Liver (tissue), 9 donors: Measurements from ENCODE around the gene DERL2. TPM values are rescaled to one million over a fixed set of nuclear protein-coding genes. Genes with fewer than 3 reads are reported as not detected.
A peak's percentile ranks its signal among the peaks of the same experiment; 100 is the strongest.

ENCODE experiments used
- DNase-seq: peaks from one replicate; pipeline ENCODE4 v3.0.0-alpha.2; 2017; ENCODE audit warnings: low spot score
- H3K27ac ChIP-seq, 2 donors: one replicate each; pipeline ENCODE4 v1.7.0; 2013; ENCODE audit warnings: inconsistent platforms in 2 of 2, low read length in 2 of 2, control low read depth in 1 of 2, low read depth in 1 of 2, mild to moderate bottlenecking in 1 of 2
- H3K27me3 ChIP-seq, 4 donors: one replicate each; pipeline versions ENCODE4 v1.6.1 to v1.7.0; 2013; ENCODE audit warnings: low read length in 3 of 4, inconsistent platforms in 1 of 4, mild to moderate bottlenecking in 1 of 4, moderate library complexity in 1 of 4; ENCODE audit not compliant: control insufficient read depth in 4 of 4, insufficient read depth in 4 of 4
- H3K36me3 ChIP-seq, 4 donors: one replicate each; pipeline versions ENCODE4 v1.6.1 to v1.7.0; 2013; ENCODE audit warnings: low read length in 3 of 4, mild to moderate bottlenecking in 3 of 4, low read depth in 1 of 4, moderate library complexity in 1 of 4; ENCODE audit not compliant: control insufficient read depth in 4 of 4, insufficient read depth in 3 of 4
- H3K4me1 ChIP-seq, 4 donors: one replicate each; pipeline versions ENCODE4 v1.6.1 to v1.7.0; 2013; ENCODE audit warnings: low read length in 3 of 4, mild to moderate bottlenecking in 3 of 4, moderate library complexity in 1 of 4; ENCODE audit not compliant: control insufficient read depth in 4 of 4, insufficient read depth in 4 of 4
- H3K4me3 ChIP-seq, 3 donors: one replicate each; pipeline versions ENCODE4 v1.6.1 to v1.7.0; 2013; ENCODE audit warnings: low read length in 3 of 3, control low read depth in 1 of 3, low read depth in 1 of 3, mild to moderate bottlenecking in 1 of 3
- H3K9ac ChIP-seq, 2 donors: one replicate each; pipeline ENCODE4 v1.7.0; 2013; ENCODE audit warnings: low read length in 2 of 2, mild to moderate bottlenecking in 2 of 2, moderate library complexity in 2 of 2, control low read depth in 1 of 2, low read depth in 1 of 2
- H3K9me3 ChIP-seq, 4 donors: one replicate each; pipeline versions ENCODE4 v1.6.1 to v1.7.0; 2013; ENCODE audit warnings: low read length in 3 of 4; ENCODE audit not compliant: control insufficient read depth in 4 of 4
- HNF4A ChIP-seq, 2 donors: conservative IDR thresholded peaks; 2 replicates each; pipeline ENCODE4 v1.6.1; 2016; ENCODE audit warnings: antibody characterized with exemption in 2 of 2, mild to moderate bottlenecking in 2 of 2
- JUND ChIP-seq, 2 donors: IDR thresholded peaks; 2 replicates each; pipeline ENCODE4 v1.6.1; 2016; ENCODE audit warnings: antibody characterized with exemption in 2 of 2
- RXRA ChIP-seq, 2 donors: IDR thresholded peaks; 2 replicates each; pipeline ENCODE4 v1.6.1; 2017 to 2018; ENCODE audit warnings: antibody characterized with exemption in 2 of 2, mild to moderate bottlenecking in 1 of 2
- SP1 ChIP-seq: IDR thresholded peaks from 2 replicates; pipeline ENCODE4 v1.6.1; 2018; ENCODE audit warnings: antibody characterized with exemption, mild to moderate bottlenecking
- YY1 ChIP-seq: IDR thresholded peaks from 2 replicates; pipeline ENCODE4 v1.6.1; 2016; ENCODE audit warnings: antibody characterized with exemption, mild to moderate bottlenecking
- WGBS: extraction: QIAGEN DNeasy Blood & Tissue Kit; methylation state at CpG from one replicate; pipeline ENCODE4 v1.1.7; 2013; 5-methylcytosine and 5-hydroxymethylcytosine counted together
- polyA plus RNA-seq, 2 donors: library from polyadenylated mRNA; stranded (reverse) in 1 of 2; unstranded in 1 of 2; fragments of 200-250 nt in 1 of 2; fragments of >200 nt in 1 of 2; fragmentation: Nextera tagmentation in 1 of 2; extraction: Ambion mirVana in 1 of 2; gene quantifications; one replicate each; pipeline versions ENCODE4 v1.2.1 to v1.2.3, GENCODE V29; 2013 to 2015
- total RNA-seq, 2 donors: library from RNA; depleted of rRNA; stranded (reverse); fragments of >200 nt; gene quantifications; one replicate each; pipeline ENCODE4 v1.2.3, GENCODE V29; 2014
- TF ChIP-seq, protein P1 (sequence below): IDR thresholded peaks from 2 replicates; pipeline ENCODE4 v1.6.1; 2016; ENCODE audit warnings: antibody characterized with exemption, mild to moderate bottlenecking
- TF ChIP-seq, protein P2 (sequence below): fragments of 150-350 bp; IDR thresholded peaks from 2 replicates; pipeline ENCODE4 v1.5.1; 2017; ENCODE audit warnings: improper control_type of control experiment, low read depth, low read length; ENCODE audit not compliant: missing input control
- TF ChIP-seq, protein P3 (sequence below): IDR thresholded peaks from 2 replicates; pipeline ENCODE4 v1.6.1; 2016; ENCODE audit warnings: antibody characterized with exemption
- donor health status: healthy.
- donor health status: healthy.
- donor health status: healthy.
- donor health status: healthy.
- donor health status: healthy.

DERL2 gene
- total and polyA plus RNA-seq, 4 donors, result 35.8 to 75.3 (median 45.9) TPM

DNA sequence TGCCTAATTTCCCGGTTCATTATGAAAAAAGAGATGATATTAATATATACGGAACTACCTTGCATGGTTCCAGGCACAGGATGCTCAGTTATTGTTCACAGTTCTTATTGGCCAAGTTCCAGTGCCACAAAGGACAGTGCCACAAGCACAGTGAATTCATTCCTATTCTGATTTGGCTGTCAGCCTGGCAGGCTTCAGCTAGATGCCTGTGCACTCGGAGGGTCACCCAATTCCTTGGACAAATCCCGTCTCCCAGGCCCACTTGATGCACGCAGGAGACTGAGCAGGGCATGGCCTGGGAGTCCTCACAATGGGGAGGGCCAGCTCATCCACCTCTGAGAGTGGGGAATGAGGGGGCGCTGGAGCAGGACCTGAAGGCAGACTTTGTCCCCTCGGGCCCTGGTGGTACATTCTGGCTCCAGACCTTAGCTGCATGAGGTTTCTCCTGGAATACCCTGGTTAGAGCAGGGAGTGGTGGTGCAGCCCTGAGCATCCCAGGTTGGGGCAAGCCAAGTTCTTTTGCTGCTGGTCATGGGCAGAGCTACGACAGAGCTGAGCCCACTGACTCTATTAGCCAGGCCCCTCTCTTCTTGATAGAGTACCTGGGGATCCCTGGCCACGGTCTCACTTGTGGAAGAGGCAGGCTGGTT lies 41.7 kb upstream of the DERL2 start:
- no peak for DNase-seq
- Histone ChIP-seq H3K36me3 (peaks cover 0 to 3% (median 0%) of the 10 kb centered on the region in 4 donors), H3K27ac (no peak overlapping the region), H3K4me1 (no peaks in the 10 kb centered on the region), H3K9ac (no peak overlapping the region), H3K9me3 (no peaks in the 10 kb centered on the region), H3K4me3 (no peak overlapping the region), H3K27me3 (no peaks in the 10 kb centered on the region)
- TF ChIP-seq, protein P1, sequence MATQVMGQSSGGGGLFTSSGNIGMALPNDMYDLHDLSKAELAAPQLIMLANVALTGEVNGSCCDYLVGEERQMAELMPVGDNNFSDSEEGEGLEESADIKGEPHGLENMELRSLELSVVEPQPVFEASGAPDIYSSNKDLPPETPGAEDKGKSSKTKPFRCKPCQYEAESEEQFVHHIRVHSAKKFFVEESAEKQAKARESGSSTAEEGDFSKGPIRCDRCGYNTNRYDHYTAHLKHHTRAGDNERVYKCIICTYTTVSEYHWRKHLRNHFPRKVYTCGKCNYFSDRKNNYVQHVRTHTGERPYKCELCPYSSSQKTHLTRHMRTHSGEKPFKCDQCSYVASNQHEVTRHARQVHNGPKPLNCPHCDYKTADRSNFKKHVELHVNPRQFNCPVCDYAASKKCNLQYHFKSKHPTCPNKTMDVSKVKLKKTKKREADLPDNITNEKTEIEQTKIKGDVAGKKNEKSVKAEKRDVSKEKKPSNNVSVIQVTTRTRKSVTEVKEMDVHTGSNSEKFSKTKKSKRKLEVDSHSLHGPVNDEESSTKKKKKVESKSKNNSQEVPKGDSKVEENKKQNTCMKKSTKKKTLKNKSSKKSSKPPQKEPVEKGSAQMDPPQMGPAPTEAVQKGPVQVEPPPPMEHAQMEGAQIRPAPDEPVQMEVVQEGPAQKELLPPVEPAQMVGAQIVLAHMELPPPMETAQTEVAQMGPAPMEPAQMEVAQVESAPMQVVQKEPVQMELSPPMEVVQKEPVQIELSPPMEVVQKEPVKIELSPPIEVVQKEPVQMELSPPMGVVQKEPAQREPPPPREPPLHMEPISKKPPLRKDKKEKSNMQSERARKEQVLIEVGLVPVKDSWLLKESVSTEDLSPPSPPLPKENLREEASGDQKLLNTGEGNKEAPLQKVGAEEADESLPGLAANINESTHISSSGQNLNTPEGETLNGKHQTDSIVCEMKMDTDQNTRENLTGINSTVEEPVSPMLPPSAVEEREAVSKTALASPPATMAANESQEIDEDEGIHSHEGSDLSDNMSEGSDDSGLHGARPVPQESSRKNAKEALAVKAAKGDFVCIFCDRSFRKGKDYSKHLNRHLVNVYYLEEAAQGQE, result no peak
- TF ChIP-seq RXRA (IDR thresholded peaks at IDR 0.05), result no peak
- no peak for TF ChIP-seq YY1
- no peak for TF ChIP-seq JUND (IDR thresholded peaks at IDR 0.05)
- TF ChIP-seq, protein P2, sequence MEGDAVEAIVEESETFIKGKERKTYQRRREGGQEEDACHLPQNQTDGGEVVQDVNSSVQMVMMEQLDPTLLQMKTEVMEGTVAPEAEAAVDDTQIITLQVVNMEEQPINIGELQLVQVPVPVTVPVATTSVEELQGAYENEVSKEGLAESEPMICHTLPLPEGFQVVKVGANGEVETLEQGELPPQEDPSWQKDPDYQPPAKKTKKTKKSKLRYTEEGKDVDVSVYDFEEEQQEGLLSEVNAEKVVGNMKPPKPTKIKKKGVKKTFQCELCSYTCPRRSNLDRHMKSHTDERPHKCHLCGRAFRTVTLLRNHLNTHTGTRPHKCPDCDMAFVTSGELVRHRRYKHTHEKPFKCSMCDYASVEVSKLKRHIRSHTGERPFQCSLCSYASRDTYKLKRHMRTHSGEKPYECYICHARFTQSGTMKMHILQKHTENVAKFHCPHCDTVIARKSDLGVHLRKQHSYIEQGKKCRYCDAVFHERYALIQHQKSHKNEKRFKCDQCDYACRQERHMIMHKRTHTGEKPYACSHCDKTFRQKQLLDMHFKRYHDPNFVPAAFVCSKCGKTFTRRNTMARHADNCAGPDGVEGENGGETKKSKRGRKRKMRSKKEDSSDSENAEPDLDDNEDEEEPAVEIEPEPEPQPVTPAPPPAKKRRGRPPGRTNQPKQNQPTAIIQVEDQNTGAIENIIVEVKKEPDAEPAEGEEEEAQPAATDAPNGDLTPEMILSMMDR, result no peak
- TF ChIP-seq SP1, result no peak
- TF ChIP-seq, protein P3, sequence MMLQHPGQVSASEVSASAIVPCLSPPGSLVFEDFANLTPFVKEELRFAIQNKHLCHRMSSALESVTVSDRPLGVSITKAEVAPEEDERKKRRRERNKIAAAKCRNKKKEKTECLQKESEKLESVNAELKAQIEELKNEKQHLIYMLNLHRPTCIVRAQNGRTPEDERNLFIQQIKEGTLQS, result no peak
- WGBS, result 83% methylated on average over 9 of the region's 9 CpGs

DNA sequence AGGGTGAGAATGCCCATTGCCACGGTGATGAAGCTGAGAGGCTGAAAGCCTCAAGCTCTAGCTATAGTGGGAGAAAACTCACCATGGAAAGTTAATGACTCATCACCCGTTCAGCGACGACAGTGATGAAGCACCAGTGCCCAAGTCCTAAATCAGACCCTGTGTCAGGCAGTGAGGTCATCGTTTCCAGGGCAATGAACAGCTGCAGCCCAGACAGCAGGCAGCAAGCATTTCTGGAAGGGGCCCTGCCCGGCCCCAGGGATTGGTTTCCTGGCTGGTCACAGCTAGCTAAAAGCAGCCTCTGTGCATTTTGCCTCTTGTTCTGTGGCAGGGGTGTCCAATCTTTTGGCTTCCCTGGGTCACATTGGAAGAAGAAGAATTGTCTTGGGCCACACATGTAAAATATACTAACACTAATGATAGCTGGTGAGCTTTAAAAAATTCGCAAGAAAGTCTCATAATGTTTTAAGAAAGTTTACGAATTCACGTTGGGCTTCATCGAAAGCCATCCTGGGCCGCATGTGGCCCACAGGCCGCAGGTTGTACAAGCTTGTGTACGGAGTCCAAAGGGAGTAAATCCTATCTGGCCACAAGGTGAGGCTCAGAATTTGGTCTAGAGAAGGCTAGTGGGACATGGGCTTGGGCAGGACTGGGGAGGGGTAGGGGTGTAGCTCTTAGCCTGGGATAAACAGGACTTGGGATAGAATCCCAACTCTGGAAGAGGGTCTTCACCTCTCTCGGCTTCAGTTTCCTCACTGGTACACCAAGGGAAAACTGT lies 41.0 kb upstream of the DERL2 start:
- 72% methylated on average over 14 of the region's 14 CpGs for WGBS
- DNase-seq, result no peak
- Histone ChIP-seq H3K4me3 (no peak overlapping the region), H3K9ac (no peak overlapping the region), H3K4me1 (no peaks in the 10 kb centered on the region), H3K36me3 (peaks cover 0 to 3% (median 0%) of the 10 kb centered on the region in 4 donors), H3K27me3 (no peaks in the 10 kb centered on the region), H3K9me3 (no peaks in the 10 kb centered on the region), H3K27ac (peak overlapping the region in 1 of 2 donors; percentile 37)
- peak; percentile 56 to 57 for TF ChIP-seq JUND (IDR thresholded peaks at IDR 0.05)
- no peak for TF ChIP-seq RXRA (IDR thresholded peaks at IDR 0.05)
- no peak for TF ChIP-seq HNF4A (conservative IDR thresholded peaks at IDR 0.05)
- TF ChIP-seq, protein P1, result no peak
- TF ChIP-seq, protein P3, result no peak
